HG02759 (cell line): ENCODE results near the gene CCDC148.

Experiments used
- ATAC-seq: cut with Tn5 transposase; IDR thresholded peaks from one replicate; pipeline ENCODE4 v1.9.1; 2021; ENCODE audit warnings: mild to moderate bottlenecking, moderate library complexity; ENCODE audit not compliant: unreplicated experiment

The CCDC148 gene

DNA sequence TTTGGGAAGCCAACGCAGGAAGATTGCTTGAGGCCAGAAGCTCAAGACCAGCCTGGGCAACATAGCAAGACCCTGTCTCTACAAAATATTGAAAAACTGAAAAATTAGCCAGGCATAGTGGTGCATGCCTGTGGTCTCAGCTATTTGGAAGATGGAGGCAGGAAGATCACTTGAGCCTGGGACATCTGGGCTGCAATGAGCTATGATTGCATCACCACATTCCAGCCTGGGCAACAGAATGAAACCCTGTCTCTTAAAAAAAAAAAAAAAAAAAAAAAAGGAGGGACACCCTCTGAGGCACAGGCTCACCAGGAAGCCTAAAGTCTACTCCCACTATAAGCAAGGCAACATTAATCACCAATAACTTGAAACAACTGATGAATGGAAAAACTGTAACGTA, 151.1 kb downstream of the CCDC148 start:
- ATAC-seq = no peak

DNA sequence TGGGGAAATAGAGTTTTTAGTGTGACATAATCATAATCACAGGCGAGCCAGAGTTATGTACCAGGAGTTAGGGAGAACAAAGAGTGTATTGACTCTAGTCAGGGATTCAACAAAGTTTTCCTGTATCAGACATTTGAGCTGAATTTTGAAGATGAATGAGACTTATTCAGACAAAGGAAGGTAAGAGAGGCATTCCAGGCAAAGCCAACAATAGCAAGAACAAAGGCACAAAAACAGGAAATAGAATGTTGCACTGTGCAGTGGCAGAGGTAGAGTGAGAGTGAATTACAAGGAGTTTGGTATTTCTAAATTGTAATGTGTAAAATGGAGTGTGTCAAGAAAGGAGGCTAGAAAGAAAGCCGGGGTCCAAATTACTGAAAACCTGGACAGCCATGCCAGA, 156.2 kb downstream of the CCDC148 start:
- no peak for ATAC-seq

GRCh38 chr2:158297606-158298005, 158.9 kb downstream of the CCDC148 start:
- no peak for ATAC-seq

- ATAC-seq = no peak
These were observed 159.4 kb downstream of the CCDC148 start for GRCh38 chr2:158297120-158297519.

- ATAC-seq = no peak
These were observed 162.8 kb downstream of the CCDC148 start for GRCh38 chr2:158293722-158294121.

- ATAC-seq = no peak
These were observed 164.9 kb downstream of the CCDC148 start for GRCh38 chr2:158291544-158292180.

GRCh38 chr2:158290225-158290624, 166.3 kb downstream of the CCDC148 start:
- no peak for ATAC-seq

DNA sequence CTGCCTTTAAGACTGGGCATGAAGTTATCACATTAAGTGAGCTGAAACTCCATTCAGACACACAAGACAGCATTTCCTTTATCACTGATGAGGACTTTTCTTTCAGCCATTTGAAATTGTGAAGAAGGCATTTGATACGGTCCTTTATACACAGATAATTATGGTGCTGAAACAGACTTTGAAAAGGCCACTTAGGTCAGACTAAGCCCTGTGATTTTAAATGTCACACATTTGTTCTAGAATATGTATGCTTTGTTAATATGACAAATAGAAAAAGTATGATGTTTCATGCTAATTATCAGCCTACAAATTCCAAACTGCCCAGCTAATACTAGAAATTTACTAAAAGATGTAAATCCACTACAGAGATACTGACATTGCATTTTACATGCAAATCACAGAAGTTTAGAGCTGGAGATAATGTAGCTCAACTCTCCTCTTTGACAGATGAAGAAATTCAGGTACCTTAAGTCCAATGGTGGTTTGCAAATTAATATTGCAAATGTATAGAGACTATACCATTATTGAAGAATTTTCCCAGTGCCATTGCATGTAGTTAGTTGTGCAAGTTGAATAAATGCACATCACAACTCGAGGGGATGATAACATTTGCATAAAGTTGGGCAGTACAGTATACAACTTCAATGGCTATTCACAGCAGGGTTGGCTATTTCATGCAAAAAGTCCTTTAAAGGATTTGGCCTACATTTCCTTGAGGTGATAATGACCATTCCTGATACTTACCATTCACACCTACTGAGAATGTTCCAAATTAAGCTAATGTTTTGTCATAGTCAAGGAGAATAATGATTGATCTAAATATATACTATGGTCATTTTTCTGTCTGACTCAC, 179.7 kb downstream of the CCDC148 start:
- no peak for ATAC-seq

- ATAC-seq = no peak
These were observed 182.8 kb downstream of the CCDC148 start for GRCh38 chr2:158273791-158274190.

DNA sequence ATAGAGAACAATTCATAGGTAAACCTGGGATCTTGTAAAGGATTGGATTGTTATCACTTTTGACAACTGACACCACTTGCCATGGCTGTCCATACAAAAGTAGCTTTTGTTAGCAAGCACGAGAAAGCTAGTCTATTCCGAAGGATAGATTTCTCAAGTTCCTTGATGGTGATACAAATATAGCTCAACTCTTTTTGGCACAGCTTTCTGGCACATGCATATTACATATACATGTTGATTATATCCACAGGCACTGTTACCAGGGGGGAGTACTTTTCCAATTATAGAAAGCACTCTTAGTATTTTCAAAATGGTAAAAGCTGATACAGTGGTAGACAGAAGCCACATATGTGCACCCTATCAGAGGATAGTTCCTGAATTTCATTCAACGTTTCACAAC, 186.0 kb downstream of the CCDC148 start:
- ATAC-seq = no peak

- no peak for ATAC-seq
These were observed 187.4 kb downstream of the CCDC148 start for GRCh38 chr2:158269143-158269542.

GRCh38 chr2:158266111-158266510, 190.4 kb downstream of the CCDC148 start:
- ATAC-seq = no peak

DNA sequence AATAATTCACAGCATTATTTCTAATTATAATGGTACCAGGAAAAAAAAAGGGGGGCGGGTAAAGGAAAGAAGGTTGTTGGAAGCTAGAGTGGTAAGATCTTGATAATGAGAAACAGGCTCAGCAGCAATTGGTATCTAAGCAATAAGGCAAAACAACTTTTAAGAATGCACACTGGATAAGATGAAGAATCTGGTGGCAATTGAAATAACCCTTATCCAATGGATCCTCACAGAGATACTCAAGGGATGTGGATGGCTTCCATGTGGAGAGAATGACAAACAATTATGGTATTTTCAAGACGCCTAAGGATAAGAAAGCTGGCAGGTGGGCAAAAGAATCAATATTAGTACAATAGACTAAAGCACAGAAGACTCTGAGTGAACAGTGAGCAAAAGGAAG, 201.3 kb downstream of the CCDC148 start:
- no peak for ATAC-seq

DNA sequence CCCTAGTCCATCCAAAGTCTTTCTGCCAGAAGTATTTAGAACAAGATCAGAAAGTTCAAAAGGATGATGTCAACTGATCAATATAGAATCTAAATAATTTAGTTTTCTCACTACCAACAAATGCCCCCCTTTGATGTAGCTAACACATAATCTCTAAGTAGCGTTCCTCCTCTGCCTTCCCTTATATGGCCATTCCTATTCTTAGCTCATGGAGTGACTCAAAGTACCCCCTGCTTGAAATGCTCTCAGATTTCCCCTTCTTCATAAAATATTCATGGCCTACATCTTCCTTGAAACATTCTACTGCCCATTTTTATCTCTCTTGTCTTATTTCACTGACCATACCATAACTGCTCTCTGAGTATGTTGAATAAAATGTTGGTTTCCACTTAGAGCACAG, 203.4 kb downstream of the CCDC148 start:
- no peak for ATAC-seq

DNA sequence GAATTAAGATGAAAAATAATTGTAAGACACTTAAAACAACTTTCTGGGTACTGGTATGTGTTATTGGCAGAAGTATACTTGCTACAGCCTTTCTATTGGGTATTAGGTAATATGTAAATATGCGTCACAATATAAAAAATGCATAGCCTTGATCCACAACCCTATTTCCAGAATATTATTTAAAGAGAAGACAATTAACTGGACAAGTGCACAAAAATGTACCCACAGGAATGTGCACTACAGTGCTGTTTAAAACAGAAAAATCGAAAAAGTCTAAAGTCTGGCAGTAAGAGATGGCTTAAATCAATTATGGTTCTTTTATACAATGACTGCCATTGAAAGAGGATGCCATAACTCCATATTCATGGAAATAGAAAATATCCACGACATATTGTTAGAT, 205.2 kb downstream of the CCDC148 start:
- ATAC-seq = no peak

DNA sequence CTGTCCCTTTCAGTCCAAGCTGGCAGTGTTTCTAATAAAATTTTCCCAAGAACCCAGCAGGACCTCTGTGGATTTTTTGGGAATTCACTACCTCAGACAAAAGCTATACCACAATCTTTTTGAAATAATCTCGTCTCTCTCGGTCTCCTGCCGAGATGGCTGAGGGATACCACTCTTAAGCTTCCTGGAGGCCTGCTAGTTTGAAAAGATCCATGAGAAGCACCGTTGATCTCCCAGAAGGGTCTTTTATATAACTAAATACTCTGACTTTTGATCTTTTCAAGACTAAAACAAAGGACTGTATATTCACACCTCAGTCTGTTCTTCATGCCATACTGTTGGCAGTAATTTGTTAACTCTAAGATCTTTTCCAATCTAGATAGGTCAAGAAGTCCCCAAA, 213.2 kb downstream of the CCDC148 start:
- ATAC-seq = no peak

DNA sequence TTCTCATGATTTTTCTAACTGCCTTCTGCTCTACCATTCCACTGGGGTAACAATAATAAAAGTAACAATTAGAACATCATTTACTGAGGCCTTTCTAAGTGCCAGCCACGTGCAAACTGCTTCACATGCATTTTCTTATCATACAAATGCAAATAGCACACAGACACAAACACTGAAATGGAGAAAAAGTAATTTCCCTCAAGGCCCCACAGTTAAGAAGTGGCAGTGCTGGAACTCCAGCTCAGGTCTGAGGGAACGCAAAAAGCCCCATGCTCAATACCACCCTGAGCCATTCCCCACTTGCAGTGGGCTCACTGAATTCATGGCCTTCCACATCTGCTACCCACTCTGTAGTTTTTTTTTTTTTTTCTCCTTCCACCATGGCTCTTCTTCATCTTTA, 214.3 kb downstream of the CCDC148 start:
- no peak for ATAC-seq

GRCh38 chr2:158240975-158241374, 215.6 kb downstream of the CCDC148 start:
- ATAC-seq = no peak

DNA sequence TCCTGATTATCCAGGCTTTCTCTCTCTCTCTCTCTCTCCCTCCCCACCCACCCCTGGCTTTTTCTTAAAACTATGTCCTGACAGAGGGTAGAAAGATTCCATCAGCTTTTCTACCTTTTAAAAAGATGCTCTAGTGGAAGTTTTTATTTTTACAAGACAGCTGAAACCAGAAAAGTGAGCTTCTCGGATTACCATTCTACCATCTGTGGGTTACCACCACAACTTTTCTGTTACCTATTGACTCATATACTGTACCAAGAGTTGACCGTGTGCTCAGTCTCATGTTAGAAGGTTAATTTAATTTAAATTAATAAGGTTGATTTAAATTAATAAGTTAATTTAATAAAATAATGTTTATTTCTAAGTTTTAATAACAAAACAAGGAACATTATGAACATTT, 217.3 kb downstream of the CCDC148 start:
- no peak for ATAC-seq

GRCh38 chr2:158234497-158234896, 222.1 kb downstream of the CCDC148 start:
- ATAC-seq = no peak

DNA sequence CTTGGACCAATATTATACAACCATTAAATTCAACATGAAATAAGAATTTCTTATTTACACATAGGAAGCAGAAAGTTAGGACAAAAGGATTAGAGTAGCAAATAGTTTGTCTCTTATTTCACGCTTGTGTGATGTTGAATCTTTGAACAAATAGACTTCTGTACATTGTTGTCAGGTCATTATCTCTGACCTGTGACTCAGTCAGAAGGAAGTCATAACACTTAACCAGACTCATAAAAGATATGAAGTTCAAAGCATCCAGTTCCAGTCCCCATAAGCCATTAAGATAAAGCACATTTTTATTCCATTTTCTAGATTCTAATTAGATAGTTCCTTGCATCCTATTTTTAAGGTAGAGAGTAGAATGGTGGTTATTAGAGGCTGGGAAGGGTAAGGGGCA, 224.1 kb downstream of the CCDC148 start:
- ATAC-seq = no peak

DNA sequence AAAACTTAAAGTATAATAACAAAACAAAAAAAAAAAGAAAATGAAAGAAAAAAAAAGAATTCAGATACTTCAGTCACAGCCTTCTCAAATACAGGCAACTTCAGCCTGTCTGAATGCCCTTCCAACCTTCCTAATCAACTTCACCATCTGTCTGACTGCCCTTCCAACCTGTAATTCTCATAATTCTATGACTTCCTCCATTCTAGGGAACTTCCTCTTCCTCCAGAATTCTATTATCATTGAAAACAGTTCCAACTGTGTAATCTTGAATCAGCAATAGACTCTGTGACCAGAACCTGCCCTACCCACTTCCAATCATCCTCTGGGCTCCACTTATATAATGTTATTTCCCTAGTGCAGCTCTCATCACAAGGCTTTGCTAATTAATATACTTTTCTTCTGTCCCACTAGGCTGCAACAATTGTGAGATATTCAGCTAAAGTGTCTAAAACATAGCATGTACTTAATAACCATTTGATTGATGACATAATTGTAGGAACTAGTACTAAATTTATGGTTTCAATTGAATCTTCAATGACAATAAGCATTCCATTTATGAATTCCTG, 227.5 kb downstream of the CCDC148 start:
- ATAC-seq = no peak
